Esophagus (tissue), 2 donors: ENCODE results near the gene DOK6. TPM values are rescaled to one million over a fixed set of nuclear protein-coding genes. Genes with fewer than 3 reads are reported as not detected.

Experiments used
- H3K27ac ChIP-seq, 2 donors: one replicate each; pipeline ENCODE4 v1.5.1; 2013; ENCODE audit warnings: low read depth in 2 of 2, mild to moderate bottlenecking in 2 of 2, inconsistent platforms in 1 of 2, low read length in 1 of 2, moderate library complexity in 1 of 2
- H3K27me3 ChIP-seq, 2 donors: one replicate each; pipeline ENCODE4 v1.6.1; 2013; ENCODE audit warnings: low read length in 2 of 2, control low read depth in 1 of 2, mild to moderate bottlenecking in 1 of 2; ENCODE audit not compliant: insufficient read depth in 2 of 2, control insufficient read depth in 1 of 2
- H3K36me3 ChIP-seq, 2 donors: one replicate each; pipeline ENCODE4 v1.6.1; 2013; ENCODE audit warnings: low read length in 1 of 2; ENCODE audit not compliant: control insufficient read depth in 2 of 2, insufficient read depth in 2 of 2
- H3K4me1 ChIP-seq, 2 donors: one replicate each; pipeline ENCODE4 v1.6.1; 2013; ENCODE audit warnings: low read length in 1 of 2; ENCODE audit not compliant: control insufficient read depth in 2 of 2, insufficient read depth in 2 of 2
- H3K4me3 ChIP-seq, 2 donors: one replicate each; pipeline ENCODE4 v1.5.1; 2013; ENCODE audit warnings: low read length in 2 of 2, mild to moderate bottlenecking in 2 of 2, low read depth in 1 of 2, moderate library complexity in 1 of 2
- H3K9me3 ChIP-seq, 2 donors: one replicate each; pipeline ENCODE4 v1.6.1; 2013; ENCODE audit warnings: mild to moderate bottlenecking in 2 of 2, low read depth in 1 of 2, low read length in 1 of 2, moderate library complexity in 1 of 2; ENCODE audit not compliant: control insufficient read depth in 2 of 2, insufficient read depth in 1 of 2
- WGBS, 2 donors: extraction: QIAGEN DNeasy Blood & Tissue Kit; methylation state at CpG; one replicate each; pipeline ENCODE4 v1.1.7; 2013; 5-methylcytosine and 5-hydroxymethylcytosine counted together
- polyA plus RNA-seq, 2 donors: library from polyadenylated mRNA; stranded (reverse); fragments of 200-250 nt; gene quantifications; one replicate each; pipeline ENCODE4 v1.2.3, GENCODE V29; 2013
- donor health status: healthy with polysubstance abuse.
- donor health status: Bipolar disorder and iron deficiency.

DOK6 gene
- polyA plus RNA-seq, 2 donors, result 0.07 to 0.10 TPM

DNA sequence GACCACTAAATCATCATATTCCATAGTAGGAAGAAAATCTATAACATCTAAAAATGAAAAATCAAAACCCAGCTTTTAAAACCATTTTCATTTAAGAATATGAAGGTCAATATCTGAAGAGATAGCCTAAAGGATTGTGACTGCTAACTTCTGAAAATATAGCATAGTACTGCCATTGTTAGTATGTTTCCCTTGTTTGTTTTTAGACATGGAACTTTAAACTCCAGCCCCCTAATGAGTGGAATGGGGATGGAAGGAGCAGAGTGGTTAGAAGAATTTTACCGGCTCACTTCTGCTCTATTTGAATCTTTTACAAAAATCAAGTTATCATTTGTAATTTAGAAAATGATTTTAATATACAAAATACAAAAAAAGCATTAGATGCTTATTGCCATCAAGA is 378.0 kb downstream of the DOK6 start:
- WGBS, 2 donors, result 93 to 94% methylated on average over 1 of the region's 1 CpG
- no peaks in the 10 kb centered on the region for H3K9me3 ChIP-seq
- H3K27me3 ChIP-seq, result no peaks in the 10 kb centered on the region
- no peaks in the 10 kb centered on the region for H3K4me1 ChIP-seq
- H3K4me3 ChIP-seq, result no peak overlapping the region
- no peak overlapping the region for H3K27ac ChIP-seq
- H3K36me3 ChIP-seq, result no peaks in the 10 kb centered on the region

DNA sequence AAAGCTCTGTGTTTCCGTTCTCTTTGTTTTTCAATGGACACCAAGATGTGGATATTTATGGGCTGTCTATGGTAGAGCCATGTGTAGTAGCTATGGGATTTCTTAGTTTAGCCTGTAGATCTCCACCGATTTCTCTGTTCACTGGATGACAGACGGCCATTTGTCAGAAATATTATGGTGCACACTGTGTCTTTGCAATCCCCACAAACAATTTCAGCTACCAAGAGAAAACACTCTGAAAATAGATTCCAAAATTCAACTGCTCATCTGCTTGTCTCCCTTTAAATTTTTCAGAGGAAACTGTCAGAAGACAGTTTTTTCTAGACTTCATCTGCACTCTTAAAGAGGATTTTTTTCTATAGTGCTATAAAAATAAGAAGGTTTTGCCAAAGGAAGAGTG is 380.2 kb downstream of the DOK6 start:
- no peaks in the 10 kb centered on the region for H3K27me3 ChIP-seq
- H3K4me3 ChIP-seq, result no peak overlapping the region
- no peaks in the 10 kb centered on the region for H3K4me1 ChIP-seq
- no peaks in the 10 kb centered on the region for H3K36me3 ChIP-seq
- H3K9me3 ChIP-seq, result no peaks in the 10 kb centered on the region
- 92 to 98% methylated on average over 3 of the region's 3 CpGs for WGBS, 2 donors
- no peak overlapping the region for H3K27ac ChIP-seq

DNA sequence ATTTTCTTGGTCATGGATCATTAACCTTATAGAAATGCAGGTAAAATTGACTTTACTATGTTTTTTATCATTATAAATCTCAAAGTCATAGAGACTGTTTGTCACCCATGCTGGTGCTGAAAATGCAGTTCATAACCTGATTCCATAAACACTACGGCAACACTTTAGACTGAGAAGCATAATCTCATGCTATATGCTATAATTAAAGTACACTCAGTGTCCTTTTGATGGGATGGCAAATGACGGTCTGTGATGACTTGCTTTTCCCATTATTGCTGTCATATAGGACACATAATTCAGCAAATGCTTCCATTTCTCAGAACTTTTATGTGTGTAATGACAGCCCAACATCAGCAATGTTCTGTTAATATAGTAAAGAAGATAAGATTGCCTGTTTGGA is 384.1 kb downstream of the DOK6 start:
- no peak overlapping the region for H3K4me3 ChIP-seq
- no peaks in the 10 kb centered on the region for H3K36me3 ChIP-seq
- no peaks in the 10 kb centered on the region for H3K27me3 ChIP-seq
- H3K4me1 ChIP-seq, result no peaks in the 10 kb centered on the region
- WGBS, 2 donors, result 90 to 91% methylated on average over 2 of the region's 2 CpGs
- H3K9me3 ChIP-seq, result no peaks in the 10 kb centered on the region
- no peak overlapping the region for H3K27ac ChIP-seq

DNA sequence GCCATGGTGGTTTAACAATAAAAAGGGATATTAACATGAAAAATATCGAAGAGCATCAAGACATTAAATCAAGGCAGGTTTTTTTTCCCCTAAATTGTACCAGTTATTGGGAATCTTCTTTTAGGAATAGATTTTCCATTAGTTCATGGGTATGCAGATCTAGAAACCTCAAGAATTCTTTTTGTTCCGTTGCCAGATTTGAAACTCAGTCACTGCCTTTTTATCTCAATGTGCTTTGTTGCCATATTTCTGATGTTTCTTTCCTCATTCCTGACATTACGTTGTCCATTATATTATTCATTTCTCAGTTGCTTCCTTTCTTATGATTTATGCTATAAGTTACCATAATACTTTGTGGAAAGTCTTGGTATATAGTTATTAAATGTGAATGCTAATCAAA is 384.8 kb downstream of the DOK6 start:
- Histone ChIP-seq H3K27me3 (no peaks in the 10 kb centered on the region), H3K9me3 (no peaks in the 10 kb centered on the region), H3K4me3 (no peak overlapping the region), H3K36me3 (no peaks in the 10 kb centered on the region), H3K4me1 (no peaks in the 10 kb centered on the region), H3K27ac (no peak overlapping the region)
- 78 to 80% methylated on average over 3 of the region's 3 CpGs for WGBS, 2 donors

DNA sequence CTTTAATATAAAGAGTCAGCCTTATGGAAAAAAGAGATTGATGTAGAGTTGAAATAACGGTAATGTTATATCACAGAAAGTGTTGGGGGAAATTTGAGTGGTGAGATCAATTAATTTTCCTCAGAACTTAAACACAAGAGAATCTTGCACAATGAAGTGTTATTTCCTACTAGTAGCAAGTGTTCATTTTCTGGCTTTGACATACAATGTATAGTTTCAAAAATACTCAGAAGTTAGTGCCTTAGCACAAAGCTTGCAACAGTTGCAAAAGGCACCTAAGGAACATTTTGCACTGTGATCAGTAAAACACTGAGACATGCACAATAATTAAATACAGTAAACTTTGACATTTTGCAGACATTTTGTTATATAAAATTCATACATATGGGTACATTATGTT is 385.7 kb downstream of the DOK6 start:
- Histone ChIP-seq H3K4me1 (no peaks in the 10 kb centered on the region), H3K36me3 (no peaks in the 10 kb centered on the region), H3K27me3 (no peaks in the 10 kb centered on the region), H3K27ac (no peak overlapping the region), H3K4me3 (no peak overlapping the region), H3K9me3 (no peaks in the 10 kb centered on the region)
- 65 to 68% methylated on average over 1 of the region's 1 CpG for WGBS, 2 donors

DNA sequence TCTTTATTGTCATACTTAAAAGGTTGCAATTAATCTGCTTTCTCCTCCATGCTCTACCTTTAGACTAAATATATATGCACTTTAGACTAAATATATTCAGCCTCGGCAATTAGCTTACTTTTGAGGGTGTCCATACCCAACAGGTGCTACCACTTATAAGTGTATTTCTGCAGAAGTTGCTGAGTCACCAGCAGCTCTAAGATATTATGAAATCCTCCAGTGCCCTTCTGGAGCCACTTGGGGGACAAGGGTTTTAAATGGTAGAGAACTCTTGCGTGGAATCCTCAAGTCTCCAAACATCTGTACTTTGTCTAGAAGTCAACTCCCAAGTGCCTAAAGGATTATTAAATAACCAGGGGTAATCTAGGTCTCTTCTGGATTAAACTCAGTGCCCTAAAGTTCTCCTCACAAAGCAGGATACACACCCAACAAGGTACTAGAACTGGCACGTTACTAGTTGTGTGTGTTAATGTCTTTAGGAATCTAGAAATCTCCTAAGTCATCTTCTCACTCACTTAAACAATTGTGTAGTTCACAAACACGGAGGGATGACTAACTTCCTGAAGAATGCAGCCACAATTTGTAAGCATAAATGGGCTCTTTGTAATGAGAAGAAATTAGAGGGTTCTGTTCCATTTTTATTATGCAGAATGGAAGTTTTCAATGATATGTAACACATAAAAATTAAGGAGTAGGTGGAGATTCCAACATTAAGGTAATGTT is 387.3 kb downstream of the DOK6 start:
- no peak overlapping the region for H3K27ac ChIP-seq
- no peaks in the 10 kb centered on the region for H3K4me1 ChIP-seq
- no peaks in the 10 kb centered on the region for H3K27me3 ChIP-seq
- whole genome bisulfite sequencing, 2 donors, result 61 to 68% methylated on average over 4 of the region's 4 CpGs
- H3K36me3 ChIP-seq, result no peaks in the 10 kb centered on the region
- no peaks in the 10 kb centered on the region for H3K9me3 ChIP-seq
- no peak overlapping the region for H3K4me3 ChIP-seq

DNA sequence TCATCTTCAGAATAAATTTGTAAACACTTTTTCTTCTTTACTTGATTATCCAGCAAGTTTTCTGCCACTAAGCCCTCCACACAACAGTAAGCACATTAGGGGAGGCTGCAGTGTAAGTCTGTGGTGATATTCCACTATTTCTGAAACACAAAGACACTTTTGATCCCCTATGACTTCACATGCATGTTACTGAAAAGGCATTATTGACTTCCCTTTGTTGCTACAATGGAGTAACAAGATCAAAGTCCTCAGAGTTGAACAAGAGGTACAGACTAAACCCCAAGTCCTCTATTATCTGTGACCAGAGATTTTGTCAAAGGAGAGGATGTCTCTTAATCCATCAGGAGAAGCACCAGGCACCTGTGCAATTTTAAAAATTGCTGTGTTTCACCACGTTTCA is 389.1 kb downstream of the DOK6 start:
- Histone ChIP-seq H3K27me3 (no peaks in the 10 kb centered on the region), H3K9me3 (no peaks in the 10 kb centered on the region), H3K4me1 (no peaks in the 10 kb centered on the region), H3K27ac (no peak overlapping the region), H3K4me3 (no peak overlapping the region), H3K36me3 (no peaks in the 10 kb centered on the region)
- WGBS, 2 donors, result 43 to 58% methylated on average over 1 of the region's 1 CpG

DNA sequence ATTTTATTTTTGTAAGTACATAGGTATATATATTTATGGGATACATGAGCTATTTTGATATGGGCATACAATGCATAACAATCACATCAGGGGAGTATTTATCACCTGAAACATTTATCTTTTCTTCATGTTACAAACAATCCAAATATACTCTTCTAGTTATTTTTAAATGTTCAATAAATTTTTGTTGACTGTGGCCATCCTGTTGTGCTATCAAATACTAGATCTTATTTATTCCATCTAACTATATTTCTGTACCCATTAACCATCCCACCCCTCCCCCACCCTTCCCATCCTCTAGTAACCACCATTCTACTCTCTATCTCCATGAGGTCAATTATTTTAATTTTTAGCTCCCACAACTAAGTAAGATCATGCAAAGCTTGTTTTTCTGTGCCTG is 390.0 kb downstream of the DOK6 start:
- no peaks in the 10 kb centered on the region for H3K4me1 ChIP-seq
- no peaks in the 10 kb centered on the region for H3K27me3 ChIP-seq
- H3K9me3 ChIP-seq, result no peaks in the 10 kb centered on the region
- no peaks in the 10 kb centered on the region for H3K36me3 ChIP-seq
- no peak overlapping the region for H3K4me3 ChIP-seq
- H3K27ac ChIP-seq, result no peak overlapping the region

DNA sequence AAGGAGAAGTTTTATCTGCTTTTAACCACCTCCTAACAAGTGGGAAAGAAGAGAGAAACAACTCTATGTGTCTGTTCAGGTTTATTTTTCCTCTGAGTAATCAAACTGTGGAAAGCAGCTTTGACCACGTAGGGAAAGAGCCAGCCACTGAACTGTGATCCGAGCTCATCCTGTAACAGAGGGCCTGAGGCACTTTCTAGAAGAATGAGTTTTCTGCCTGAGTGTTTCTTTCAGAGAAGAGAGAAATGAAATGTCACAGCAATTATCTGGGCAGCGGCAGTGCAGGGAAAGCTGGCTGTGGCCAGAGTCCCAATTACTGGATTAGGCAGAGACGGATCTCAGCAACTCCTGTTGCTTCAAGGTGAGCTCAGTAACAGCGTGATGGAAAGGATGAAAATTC is 395.1 kb downstream of the DOK6 start:
- no peak overlapping the region for H3K27ac ChIP-seq
- no peak overlapping the region for H3K4me3 ChIP-seq
- no peaks in the 10 kb centered on the region for H3K4me1 ChIP-seq
- no peaks in the 10 kb centered on the region for H3K9me3 ChIP-seq
- no peaks in the 10 kb centered on the region for H3K36me3 ChIP-seq
- H3K27me3 ChIP-seq, result no peaks in the 10 kb centered on the region
- 45 to 58% methylated on average over 5 of the region's 5 CpGs for WGBS, 2 donors

DNA sequence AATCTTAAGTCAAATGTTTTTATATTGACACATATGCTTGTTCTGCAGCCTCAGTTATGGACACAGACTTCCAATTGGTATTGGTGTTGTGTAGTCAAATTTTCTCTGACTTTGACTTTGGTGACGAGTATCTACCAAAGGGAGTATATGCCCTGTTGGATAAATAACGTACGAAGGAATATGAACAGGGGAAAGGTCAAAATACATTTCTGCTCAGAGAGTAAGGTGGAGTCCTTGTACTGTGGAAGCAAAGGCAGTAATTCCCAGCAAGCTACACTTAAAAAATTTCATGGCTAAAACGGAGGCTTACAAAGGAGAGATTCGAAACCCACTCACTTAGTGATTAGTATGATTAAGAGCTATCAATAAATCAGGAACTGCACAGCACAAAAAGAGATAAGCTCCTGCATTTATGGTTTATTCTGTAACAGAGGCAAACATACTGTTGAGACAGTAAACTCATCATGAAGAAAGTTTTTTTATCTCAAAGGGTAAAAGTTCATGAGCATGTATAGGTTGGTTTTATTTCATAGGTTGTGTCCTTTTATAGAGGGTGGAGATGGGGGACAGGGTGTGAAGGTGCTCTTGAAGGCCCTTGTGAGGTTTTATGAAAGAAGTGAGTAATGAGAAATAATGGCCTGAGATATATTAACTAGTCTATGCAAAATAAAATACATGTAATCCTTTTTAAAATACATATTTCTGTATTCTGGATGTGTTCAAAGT is 404.3 kb downstream of the DOK6 start:
- WGBS, 2 donors, result 80 to 91% methylated on average over 5 of the region's 5 CpGs
- Histone ChIP-seq H3K4me3 (no peak overlapping the region), H3K36me3 (no peaks in the 10 kb centered on the region), H3K27me3 (no peaks in the 10 kb centered on the region), H3K9me3 (no peaks in the 10 kb centered on the region), H3K27ac (no peak overlapping the region), H3K4me1 (no peaks in the 10 kb centered on the region)
